Anterior cingulate cortex (tissue), 58 donors: ENCODE results near the gene CCDC77.

Experiments
- DNase-seq, 58 donors: peaks; one replicate each; lab custom pipeline; 2025; lab: John Stamatoyannopoulos, UW

Gene CCDC77

GRCh38 chr12:450438-450837 is 49.0 kb downstream of the CCDC77 start:
- DNase-seq = no peak

- DNase-seq = peak in 3 of 58 donors; percentile 21 to 55 (median 25)
Measured at GRCh38 chr12:452667-453210, 51.3 kb downstream of the CCDC77 start.

- DNase-seq = no peak
Measured at GRCh38 chr12:454833-455232, 53.4 kb downstream of the CCDC77 start.

- DNase-seq = no peak
Measured at GRCh38 chr12:455821-456220, 54.4 kb downstream of the CCDC77 start.

GRCh38 chr12:457676-458075 is 56.2 kb downstream of the CCDC77 start:
- peak in 4 of 58 donors; percentile 3 to 38 (median 28) for DNase-seq

GRCh38 chr12:459050-459429 is 57.6 kb downstream of the CCDC77 start:
- DNase-seq = no peak

GRCh38 chr12:459430-460258 is 58.2 kb downstream of the CCDC77 start, which contains the start of gene B4GALNT3:
Gene B4GALNT3, plus strand, starts transcription at chr12:459939. Its CDS starts 438 bp downstream, at chr12:460377.
- peak in 21 of 58 donors; percentile 6 to 73 (median 25) for DNase-seq

- peak in 3 of 58 donors; percentile 8 to 38 (median 19) for DNase-seq
Measured at GRCh38 chr12:460261-461230, 59.1 kb downstream of the CCDC77 start.

- no peak for DNase-seq
Measured at GRCh38 chr12:461425-461824, 60.0 kb downstream of the CCDC77 start.

GRCh38 chr12:462936-463705 is 61.7 kb downstream of the CCDC77 start:
- DNase-seq = peak in 3 of 58 donors; percentile 12 to 31 (median 23)

GRCh38 chr12:464484-465267 is 63.2 kb downstream of the CCDC77 start:
- peak in 3 of 58 donors; percentile 14 to 21 (median 16) for DNase-seq

- DNase-seq = no peak
Measured at GRCh38 chr12:466039-466438, 64.6 kb downstream of the CCDC77 start.

GRCh38 chr12:466762-467161 is 65.3 kb downstream of the CCDC77 start:
- DNase-seq = no peak

GRCh38 chr12:467591-467990 is 66.1 kb downstream of the CCDC77 start:
- DNase-seq = no peak

- DNase-seq = no peak
Measured at GRCh38 chr12:468671-469389, 67.4 kb downstream of the CCDC77 start.

GRCh38 chr12:470133-470532 is 68.7 kb downstream of the CCDC77 start:
- DNase-seq = no peak

GRCh38 chr12:473198-473597 is 71.8 kb downstream of the CCDC77 start:
- no peak for DNase-seq

- DNase-seq = no peak
Measured at GRCh38 chr12:473863-474577, 72.6 kb downstream of the CCDC77 start.
